ENCODE measurements around the gene PDE6D.
A peak's percentile ranks its signal among the peaks of the same experiment; 100 is the strongest.

The PDE6D gene

GRCh38 chr2:231743376-231744116 lies 37.5 kb downstream of the PDE6D start:
- no peaks in the 10 kb centered on the region for H3F3A ChIP-seq (ENCODE audit: low read depth)
- H3K27me3 ChIP-seq (ENCODE audit: insufficient read depth, low read length, poor library complexity, severe bottlenecking) = no peaks in the 10 kb centered on the region
- no peaks in the 10 kb centered on the region for H3K79me2 ChIP-seq (ENCODE audit: insufficient read depth, low read length)
- H2AFZ ChIP-seq (ENCODE audit: low read length) = no peak overlapping the region
- TF ChIP-seq EZH2phosphoT487 (IDR thresholded peaks at IDR 0.05; ENCODE audit: borderline replicate concordance) = no peak
- TF ChIP-seq, protein P1, sequence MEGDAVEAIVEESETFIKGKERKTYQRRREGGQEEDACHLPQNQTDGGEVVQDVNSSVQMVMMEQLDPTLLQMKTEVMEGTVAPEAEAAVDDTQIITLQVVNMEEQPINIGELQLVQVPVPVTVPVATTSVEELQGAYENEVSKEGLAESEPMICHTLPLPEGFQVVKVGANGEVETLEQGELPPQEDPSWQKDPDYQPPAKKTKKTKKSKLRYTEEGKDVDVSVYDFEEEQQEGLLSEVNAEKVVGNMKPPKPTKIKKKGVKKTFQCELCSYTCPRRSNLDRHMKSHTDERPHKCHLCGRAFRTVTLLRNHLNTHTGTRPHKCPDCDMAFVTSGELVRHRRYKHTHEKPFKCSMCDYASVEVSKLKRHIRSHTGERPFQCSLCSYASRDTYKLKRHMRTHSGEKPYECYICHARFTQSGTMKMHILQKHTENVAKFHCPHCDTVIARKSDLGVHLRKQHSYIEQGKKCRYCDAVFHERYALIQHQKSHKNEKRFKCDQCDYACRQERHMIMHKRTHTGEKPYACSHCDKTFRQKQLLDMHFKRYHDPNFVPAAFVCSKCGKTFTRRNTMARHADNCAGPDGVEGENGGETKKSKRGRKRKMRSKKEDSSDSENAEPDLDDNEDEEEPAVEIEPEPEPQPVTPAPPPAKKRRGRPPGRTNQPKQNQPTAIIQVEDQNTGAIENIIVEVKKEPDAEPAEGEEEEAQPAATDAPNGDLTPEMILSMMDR (conservative IDR thresholded peaks at IDR 0.05; ENCODE audit: low read length) = no peak
- H3K36me3 ChIP-seq (ENCODE audit: insufficient read depth, low read length) = no peaks in the 10 kb centered on the region
- no peaks in the 10 kb centered on the region for H3K9me3 ChIP-seq (ENCODE audit: insufficient read depth, low read depth, low read length)
- H3K4me3 ChIP-seq (ENCODE audit: low read length, poor library complexity, severe bottlenecking) = no peak overlapping the region
- no peak overlapping the region for H3K4me2 ChIP-seq (ENCODE audit: low read depth, low read length, poor library complexity, severe bottlenecking)
- peaks cover 1% of the 10 kb centered on the region for H3K4me1 ChIP-seq (ENCODE audit: insufficient read depth, low read length, poor library complexity, severe bottlenecking)
- no peaks in the 10 kb centered on the region for H4K20me1 ChIP-seq (ENCODE audit: insufficient read depth, low read length, poor library complexity, severe bottlenecking)
- H3K9ac ChIP-seq (ENCODE audit: low read depth, low read length, poor library complexity, severe bottlenecking) = no peak overlapping the region
- no peaks in the 10 kb centered on the region for H3K9me2 ChIP-seq (replicated peaks; ENCODE audit: low read depth, low read length)

GRCh38 chr2:231737761-231738160 lies 43.3 kb downstream of the PDE6D start:
- no peak overlapping the region for H3K4me2 ChIP-seq (ENCODE audit: low read depth, low read length, poor library complexity, severe bottlenecking)
- no peaks in the 10 kb centered on the region for H3K27me3 ChIP-seq (ENCODE audit: insufficient read depth, low read length, poor library complexity, severe bottlenecking)
- H3K4me1 ChIP-seq (ENCODE audit: insufficient read depth, low read length, poor library complexity, severe bottlenecking) = no peaks in the 10 kb centered on the region
- H3K9me2 ChIP-seq (replicated peaks; ENCODE audit: low read depth, low read length) = no peaks in the 10 kb centered on the region
- H3F3A ChIP-seq (ENCODE audit: low read depth) = no peaks in the 10 kb centered on the region
- no peak overlapping the region for H3K4me3 ChIP-seq (ENCODE audit: low read length, poor library complexity, severe bottlenecking)
- no peaks in the 10 kb centered on the region; the same call in 1 of the 2 replicates for H3K36me3 ChIP-seq (ENCODE audit: insufficient read depth, low read length)
- no peaks in the 10 kb centered on the region for H3K79me2 ChIP-seq (ENCODE audit: insufficient read depth, low read length)
- no peak for TF ChIP-seq EZH2phosphoT487 (IDR thresholded peaks at IDR 0.05; ENCODE audit: borderline replicate concordance)
- TF ChIP-seq, protein P1 (conservative IDR thresholded peaks at IDR 0.05; ENCODE audit: low read length) = no peak
- no peaks in the 10 kb centered on the region for H4K20me1 ChIP-seq (ENCODE audit: insufficient read depth, low read length, poor library complexity, severe bottlenecking)
- no peak overlapping the region for H2AFZ ChIP-seq (ENCODE audit: low read length)
- H3K9ac ChIP-seq (ENCODE audit: low read depth, low read length, poor library complexity, severe bottlenecking) = no peak overlapping the region
- no peaks in the 10 kb centered on the region for H3K9me3 ChIP-seq (ENCODE audit: insufficient read depth, low read depth, low read length)

DNA sequence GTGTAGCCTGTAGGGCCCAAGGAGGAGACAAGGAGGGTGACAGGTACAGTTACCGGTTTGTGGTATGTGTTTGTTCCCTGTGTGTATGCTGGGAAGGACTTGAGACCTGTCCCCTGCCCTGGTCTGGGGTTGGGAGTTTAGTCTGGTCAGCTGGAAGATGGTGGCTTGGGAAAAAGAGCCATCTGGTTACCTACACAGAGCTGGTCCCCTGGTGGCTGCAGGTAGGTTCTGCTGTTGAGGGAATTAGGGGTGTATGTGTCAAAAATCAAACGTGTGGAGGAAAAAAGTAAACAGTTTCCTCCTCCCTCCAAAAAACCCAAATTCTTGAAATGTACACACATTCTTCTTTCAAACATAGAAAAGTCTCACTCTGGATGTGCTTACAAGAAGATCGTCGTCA lies 48.5 kb downstream of the PDE6D start:
- Histone ChIP-seq H3K9ac (ENCODE audit: low read depth, low read length, poor library complexity, severe bottlenecking) (no peak overlapping the region), H4K20me1 (ENCODE audit: insufficient read depth, low read length, poor library complexity, severe bottlenecking) (no peaks in the 10 kb centered on the region), H3K4me3 (ENCODE audit: low read length, poor library complexity, severe bottlenecking) (no peak overlapping the region), H3K79me2 (ENCODE audit: insufficient read depth, low read length) (no peaks in the 10 kb centered on the region), H3K9me2 (replicated peaks; ENCODE audit: low read depth, low read length) (no peaks in the 10 kb centered on the region), H3K4me2 (ENCODE audit: low read depth, low read length, poor library complexity, severe bottlenecking) (no peak overlapping the region), H3F3A (ENCODE audit: low read depth) (no peaks in the 10 kb centered on the region), H2AFZ (ENCODE audit: low read length) (no peak overlapping the region), H3K36me3 (ENCODE audit: insufficient read depth, low read length) (peaks cover 2% of the 10 kb centered on the region; the same call in 1 of the 2 replicates), H3K9me3 (ENCODE audit: insufficient read depth, low read depth, low read length) (no peaks in the 10 kb centered on the region), H3K27me3 (ENCODE audit: insufficient read depth, low read length, poor library complexity, severe bottlenecking) (no peaks in the 10 kb centered on the region), H3K4me1 (ENCODE audit: insufficient read depth, low read length, poor library complexity, severe bottlenecking) (no peaks in the 10 kb centered on the region)
- TF ChIP-seq EZH2phosphoT487 (IDR thresholded peaks at IDR 0.05; ENCODE audit: borderline replicate concordance) = no peak
- TF ChIP-seq, protein P1 (conservative IDR thresholded peaks at IDR 0.05; ENCODE audit: low read length) = 0 out of 2 replicates have a peak, but pooled peaks have one; percentile 12

All from Loucy (cell line).